Cardiac atrium fibroblast (primary cell): ENCODE measurements around the gene CGB3. TPM values are rescaled to one million over a fixed set of nuclear protein-coding genes. Genes with fewer than 3 reads are reported as not detected.

Source experiments
- total RNA-seq: library from RNA; depleted of rRNA; stranded (reverse); fragments of >200 nt; gene quantifications from 2 replicates; pipeline ENCODE4 v1.2.3, GENCODE V29; 2015

Gene CGB3
- total RNA-seq, result not detected in 2 replicates

DNA sequence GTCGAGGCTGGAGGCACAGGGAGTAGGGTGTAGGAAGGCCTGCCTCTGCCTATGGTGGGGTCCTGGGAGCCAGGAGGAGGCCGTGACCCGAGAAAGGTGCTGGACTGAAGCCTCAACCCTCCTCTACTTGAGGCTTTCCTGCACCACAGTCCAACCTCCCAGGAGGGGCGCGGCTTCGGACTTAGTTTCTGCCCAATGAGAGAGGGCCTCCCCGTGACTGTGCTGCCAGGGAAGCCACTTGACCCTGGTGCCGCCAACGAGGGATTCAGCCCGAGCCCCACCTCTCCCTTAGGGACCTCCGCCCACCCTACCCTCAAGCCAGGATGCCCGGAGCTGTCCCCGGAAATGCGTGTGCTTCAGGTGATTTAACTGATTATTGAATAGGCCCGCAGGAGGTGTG, at the start of gene CGB3:
Gene CGB3 (minus strand): TSS at position 101 of the 400 bp plus-strand sequence. CDS start 362 bp downstream, outside the sequence.

DNA sequence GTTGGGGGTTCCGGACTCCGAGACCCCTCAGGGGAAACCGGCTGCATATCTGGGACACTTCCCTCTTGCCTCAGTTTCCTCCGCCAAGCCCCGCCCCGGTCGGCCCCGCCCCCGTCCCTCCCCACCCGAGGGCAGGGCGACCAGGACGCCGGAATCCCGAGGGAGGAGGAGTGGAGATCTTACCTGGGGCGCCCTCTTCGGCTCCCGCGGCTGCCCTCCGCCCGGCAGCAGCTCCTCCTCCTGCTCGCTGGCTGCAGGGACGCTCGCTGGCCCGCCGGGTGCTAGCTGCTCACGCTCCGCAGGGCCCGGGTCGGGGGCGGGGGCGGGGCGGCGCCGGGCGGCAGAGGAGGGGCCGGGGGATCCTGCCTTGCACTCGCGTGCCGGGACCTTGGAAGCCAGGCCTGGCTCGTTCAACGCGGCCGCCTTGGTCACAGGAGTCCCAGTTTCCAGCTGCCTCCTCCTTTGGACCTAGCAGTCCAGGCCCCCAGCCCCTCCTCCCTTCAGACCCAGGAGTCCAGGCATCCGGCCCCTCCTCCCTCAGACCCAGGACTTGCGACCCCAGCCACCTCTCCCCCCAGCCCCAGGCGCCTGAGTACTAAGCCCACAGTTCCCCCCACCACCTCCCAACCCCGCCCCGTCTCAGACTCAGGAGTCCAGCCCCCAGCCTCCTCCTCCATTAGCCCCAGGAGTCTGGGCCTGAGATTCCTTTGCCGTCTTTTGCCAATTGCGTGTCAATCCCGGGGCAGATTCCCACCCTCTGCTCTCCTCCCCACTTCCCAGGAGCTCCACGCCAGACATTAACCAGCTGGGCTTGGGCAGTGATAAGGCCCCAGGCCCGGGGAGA, 40.9 kb upstream of the CGB3 start, which contains the start of gene NTF4:
Gene NTF4 (minus strand): TSS at position 51 of the 844 bp plus-strand sequence. CDS start 2,821 bp downstream, outside the sequence.

DNA sequence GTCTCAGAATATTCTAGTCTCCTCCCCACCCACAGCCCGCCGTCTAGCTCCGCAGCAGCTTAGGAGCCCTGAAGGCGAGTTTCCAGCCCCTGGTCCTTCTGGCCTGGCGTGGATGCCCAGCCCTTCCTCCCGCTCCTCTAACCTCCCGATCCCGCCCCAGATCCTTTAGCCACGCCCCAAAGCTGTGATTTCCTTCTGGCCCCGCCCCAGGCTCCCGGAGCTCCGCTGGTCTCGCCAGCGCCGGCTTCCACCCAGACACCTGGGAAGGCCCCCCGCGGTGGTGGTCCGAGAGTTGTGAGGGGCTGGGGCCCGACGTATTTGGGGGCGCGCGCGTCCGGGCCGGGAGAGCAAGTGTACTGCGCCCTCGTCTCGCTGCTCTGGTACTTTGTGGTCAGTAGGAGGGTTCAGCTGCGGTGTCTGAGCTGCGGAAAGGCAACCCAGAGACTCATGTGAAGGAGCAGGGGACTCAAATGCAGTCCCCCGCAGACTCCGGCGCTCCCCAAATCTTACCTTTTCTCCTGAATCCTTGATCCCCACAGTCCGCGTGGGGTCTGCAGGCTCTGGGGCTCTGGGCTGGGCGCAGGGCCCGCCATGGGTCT, 33.6 kb upstream of the CGB3 start, which contains the start of gene CGB7:
Gene CGB7 (minus strand): TSS at position 114 of the 599 bp plus-strand sequence. CDS start 2,374 bp downstream, outside the sequence.

DNA sequence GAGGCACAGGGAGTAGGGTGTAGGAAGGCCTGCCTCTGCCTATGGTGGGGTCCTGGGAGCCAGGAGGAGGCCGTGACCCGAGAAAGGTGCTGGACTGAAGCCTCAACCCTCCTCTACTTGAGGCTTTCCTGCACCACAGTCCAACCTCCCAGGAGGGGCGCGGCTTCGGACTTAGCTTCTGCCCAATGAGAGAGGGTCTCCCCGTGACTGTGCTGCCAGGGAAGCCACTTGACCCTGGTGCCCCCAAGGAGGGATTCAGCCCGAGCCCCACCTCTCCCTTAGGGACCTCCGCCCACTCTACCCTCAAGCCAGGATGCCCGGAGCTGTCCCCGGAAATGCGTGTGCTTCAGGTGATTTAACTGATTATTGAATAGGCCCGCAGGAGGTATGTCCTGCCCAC, 24.9 kb upstream of the CGB3 start, which contains the start of gene CGB8:
Gene CGB8 (minus strand): TSS at position 101 of the 400 bp plus-strand sequence. CDS start 372 bp downstream, outside the sequence.

DNA sequence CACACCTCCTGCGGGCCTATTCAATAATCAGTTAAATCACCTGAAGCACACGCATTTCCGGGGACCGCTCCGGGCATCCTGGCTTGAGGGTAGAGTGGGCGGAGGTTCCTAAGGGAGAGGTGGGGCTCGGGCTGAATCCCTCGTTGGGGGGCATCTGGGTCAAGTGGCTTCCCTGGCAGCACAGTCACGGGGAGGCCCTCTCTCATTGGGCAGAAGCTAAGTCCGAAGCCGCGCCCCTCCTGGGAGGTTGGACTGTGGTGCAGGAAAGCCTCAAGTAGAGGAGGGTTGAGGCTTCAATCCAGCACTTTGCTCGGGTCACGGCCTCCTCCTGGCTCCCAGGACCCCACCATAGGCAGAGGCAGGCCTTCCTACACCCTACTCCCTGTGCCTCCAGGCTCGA, 19.4 kb upstream of the CGB3 start, which contains the start of gene CGB5:
Gene CGB5 (plus strand): TSS at position 301 of the 400 bp plus-strand sequence. CDS start 362 bp downstream, outside the sequence.

DNA sequence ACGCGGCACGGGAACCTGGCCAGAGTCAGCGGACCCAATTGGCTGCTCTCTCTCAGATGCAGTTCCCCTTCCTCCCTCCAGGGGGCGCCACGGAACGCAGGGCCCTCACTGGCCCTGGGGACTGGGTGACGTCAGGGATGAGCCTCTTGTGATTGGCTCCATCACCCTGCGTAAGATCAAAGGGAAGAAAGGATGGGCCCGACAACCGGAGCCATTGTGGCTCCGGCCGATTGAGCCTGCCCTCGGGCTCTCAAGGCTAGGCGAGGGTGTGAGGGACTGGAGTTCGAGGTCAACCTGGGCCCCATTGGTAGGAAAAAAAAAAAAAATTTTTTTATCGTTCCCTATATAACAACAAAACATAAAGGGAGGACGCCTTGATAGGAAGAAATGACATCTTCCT, 12.7 kb upstream of the CGB3 start, which contains the start of gene CGB1:
Gene CGB1 (minus strand): TSS at position 81 of the 400 bp plus-strand sequence. CDS start 184 bp downstream, outside the sequence.

GRCh38 chr19:49031642-49032301, 7.6 kb upstream of the CGB3 start, which contains the start of gene CGB2:
Gene CGB2 (plus strand): TSS chr19:49031890. CDS start chr19:49032096, 206 bp downstream.

GRCh38 chr19:49017041-49017665, 7.0 kb downstream of the CGB3 start, which contains the start of gene LHB:
Gene LHB (minus strand): TSS chr19:49017091. CDS start chr19:49017081, 10 bp downstream.

GRCh38 chr19:48993175-48994034, 30.7 kb downstream of the CGB3 start, which contains the start of the genes GYS1 and RUVBL2:
Gene GYS1 (minus strand): TSS chr19:48993309. CDS start chr19:48993112, 197 bp downstream.
Gene RUVBL2 (plus strand): TSS chr19:48993887. CDS start chr19:48993912, 25 bp downstream.

Other genes with a start within 250 kb of the CGB3 start
- gene BCAT2, start 213.3 kb downstream of the CGB3 start, total RNA-seq, result 50.5 and 82.1 TPM in 2 replicates
- gene HSD17B14, start 187.8 kb downstream of the CGB3 start, total RNA-seq, result 0.49 and 1.8 TPM in 2 replicates
- 9.7 and 28.4 TPM in 2 replicates for gene PLEKHA4, start 155.7 kb downstream of the CGB3 start, total RNA-seq
- 51.0 and 87.6 TPM in 2 replicates for gene PPP1R15A, start 151.9 kb downstream of the CGB3 start, total RNA-seq
- gene TULP2, start 125.6 kb downstream of the CGB3 start, total RNA-seq, result 2.8 TPM in 1 of 2 replicates, not detected in the other
- 580 and 629 TPM in 2 replicates for gene NUCB1, start 124.0 kb downstream of the CGB3 start, total RNA-seq
- not detected in 2 replicates for gene DHDH, start 90.6 kb downstream of the CGB3 start, total RNA-seq
- gene BAX, start 69.5 kb downstream of the CGB3 start, total RNA-seq, result 85.0 and 99.0 TPM in 2 replicates
- 7,567 and 8,205 TPM in 2 replicates for gene FTL, start 59.0 kb downstream of the CGB3 start, total RNA-seq
- gene GYS1, start 31.0 kb downstream of the CGB3 start, total RNA-seq, result 135 and 151 TPM in 2 replicates
- gene RUVBL2, start 30.4 kb downstream of the CGB3 start, total RNA-seq, result 155 and 181 TPM in 2 replicates
- gene LHB, start 7.2 kb downstream of the CGB3 start, total RNA-seq, result not detected in 2 replicates
- not detected in 2 replicates for gene CGB2, start 7.6 kb upstream of the CGB3 start, total RNA-seq
- not detected in 2 replicates for gene CGB1, start 12.6 kb upstream of the CGB3 start, total RNA-seq
- not detected in 2 replicates for gene CGB5, start 19.5 kb upstream of the CGB3 start, total RNA-seq
- gene CGB8, start 24.8 kb upstream of the CGB3 start, total RNA-seq, result not detected in 2 replicates
- gene CGB7, start 33.4 kb upstream of the CGB3 start, total RNA-seq, result 0.97 TPM in 1 of 2 replicates, not detected in the other
- not detected in 2 replicates for gene NTF4, start 40.5 kb upstream of the CGB3 start, total RNA-seq
- not detected in 2 replicates for gene KCNA7, start 48.4 kb upstream of the CGB3 start, total RNA-seq
- gene SNRNP70, start 61.1 kb upstream of the CGB3 start, total RNA-seq, result 174 and 218 TPM in 2 replicates
- gene LIN7B, start 90.0 kb upstream of the CGB3 start, total RNA-seq, result 12.1 and 13.1 TPM in 2 replicates
- gene C19orf73, start 94.8 kb upstream of the CGB3 start, total RNA-seq, result 0.97 and 2.2 TPM in 2 replicates
- gene PPFIA3, start 95.2 kb upstream of the CGB3 start, total RNA-seq, result 2.8 and 7.6 TPM in 2 replicates
- 0.18 and 0.32 TPM in 2 replicates for gene HRC, start 131.1 kb upstream of the CGB3 start, total RNA-seq
- 21.4 and 24.2 TPM in 2 replicates for gene TRPM4, start 133.5 kb upstream of the CGB3 start, total RNA-seq